Measurements from ENCODE around the gene NEU1. TPM values are rescaled to one million over a fixed set of nuclear protein-coding genes. Genes with fewer than 3 reads are reported as not detected.
"Not testable (repeated sequence)": the region's sequence is repeated elsewhere in the genome, so short reads cannot be mapped to it uniquely, and the experiment has no call there.

Gene NEU1
- total RNA-seq, 1 experiment from 2014 or later, result 15.1 TPM

- DNase-seq (ENCODE audit: low read depth, low spot score), result no peak
- Histone ChIP-seq H3K9me2 (ENCODE audit: insufficient read depth) (no peaks in the 10 kb centered on the region), H3K4me2 (ENCODE audit: low read length) (peak overlapping the region; percentile 95; the same call in 1 of the 2 replicates), H3K79me2 (ENCODE audit: insufficient read depth, low read length) (no peaks in the 10 kb centered on the region), H3K9me3 (ENCODE audit: control insufficient read depth in 1 of 2, insufficient read depth in 1 of 2, low read depth in 1 of 2, low read length in 2 of 2) (no peaks in the 10 kb centered on the region), H3K36me3 (ENCODE audit: control insufficient read depth in 1 of 2, insufficient read depth in 2 of 2, low read length in 2 of 2) (no peaks in the 10 kb centered on the region), H2AFZ (ENCODE audit: low read depth, low read length, poor library complexity, severe bottlenecking) (no peak overlapping the region), H3K9ac (ENCODE audit: low read length) (no peak overlapping the region), H3K4me3 (replicated peaks in 1 of 2; ENCODE audit: low read depth in 1 of 2, low read length in 2 of 2) (no peak overlapping the region), H3K4me1 (ENCODE audit: control insufficient read depth in 1 of 2, insufficient read depth in 2 of 2, low read length in 2 of 2) (peaks cover 0 to 34% of the 10 kb centered on the region in 2 experiments; a peak in 3 of 4 replicates), H3K27ac (ENCODE audit: low read depth, low read length) (no peak overlapping the region), H3K27me3 (ENCODE audit: insufficient read depth, low read length) (no peaks in the 10 kb centered on the region), H4K20me1 (ENCODE audit: insufficient read depth) (no peaks in the 10 kb centered on the region)
- no TSS peak for BruUV-seq (replicated peaks)
- intact Hi-C loops (cut with micrococcal nuclease), result no loop called here
- ATAC-seq, result no peak
- CTCF ChIA-PET, result no interaction called here
- POLR2A ChIA-PET, result no interaction called here
- RAD21 ChIA-PET (ENCODE audit: low non-redundant PET in 1 of 2, low total read pairs in 2 of 2, uncharacterized antibody in 2 of 2, unreplicated experiment in 2 of 2), result no interaction called here
- TF ChIP-seq CBX3 (IDR thresholded peaks at IDR 0.05; ENCODE audit: low read depth), result no peak
- no peak for TF ChIP-seq POLR2A (IDR thresholded peaks at IDR 0.05; ENCODE audit: borderline replicate concordance, extremely low read depth, insufficient read depth, insufficient read length)
- no peak for TF ChIP-seq JUND (IDR thresholded peaks at IDR 0.05)
- TF ChIP-seq EZH2 (IDR thresholded peaks at IDR 0.05), result no peak
- no peak for TF ChIP-seq CTCF (IDR thresholded peaks at IDR 0.05 in 2 of 3, conservative IDR thresholded peaks at IDR 0.05 in 1 of 3; ENCODE audit: borderline replicate concordance in 1 of 3, insufficient read depth in 1 of 3, low read depth in 2 of 3, low read length in 2 of 3)
- TF ChIP-seq MAX (IDR thresholded peaks at IDR 0.05), result no peak
- no peak for TF ChIP-seq YY1 (IDR thresholded peaks at IDR 0.05; ENCODE audit: extremely low read depth, insufficient replicate concordance, low read depth, low read length)
- TF ChIP-seq EGR1 (IDR thresholded peaks at IDR 0.05; ENCODE audit: low read depth), result no peak
- no peak for TF ChIP-seq SP1 (IDR thresholded peaks at IDR 0.05; ENCODE audit: low read depth)
- TF ChIP-seq ZFX (IDR thresholded peaks at IDR 0.05), result no peak
- no peak for TF ChIP-seq ELF1 (IDR thresholded peaks at IDR 0.05; ENCODE audit: borderline replicate concordance, low read depth)
- no peak for TF ChIP-seq CEBPB (IDR thresholded peaks at IDR 0.05; ENCODE audit: low read depth)
- no peak for TF ChIP-seq SRF (IDR thresholded peaks at IDR 0.05; ENCODE audit: low read depth)
Measured at GRCh38 chr6:31864818-31865204, 2.2 kb upstream of the NEU1 start.

GRCh38 chr6:31864123-31864562 lies 1.5 kb upstream of the NEU1 start:
- H2AFZ ChIP-seq (ENCODE audit: low read depth, low read length, poor library complexity, severe bottlenecking); H3K79me2 ChIP-seq (ENCODE audit: insufficient read depth, low read length); DNase-seq (ENCODE audit: low read depth, low spot score); H3K9me2 ChIP-seq (ENCODE audit: insufficient read depth); BruUV-seq (replicated peaks); H3K36me3 ChIP-seq (ENCODE audit: control insufficient read depth in 1 of 2, insufficient read depth in 2 of 2, low read length in 2 of 2); H3K27me3 ChIP-seq (ENCODE audit: insufficient read depth, low read length); H4K20me1 ChIP-seq (ENCODE audit: insufficient read depth); H3K9me3 ChIP-seq (ENCODE audit: control insufficient read depth in 1 of 2, insufficient read depth in 1 of 2, low read depth in 1 of 2, low read length in 2 of 2); ATAC-seq; RAD21 ChIA-PET (ENCODE audit: low non-redundant PET in 1 of 2, low total read pairs in 2 of 2, uncharacterized antibody in 2 of 2, unreplicated experiment in 2 of 2); intact Hi-C loops (cut with micrococcal nuclease): not testable (repeated sequence)
- Histone ChIP-seq H3K4me1 (ENCODE audit: control insufficient read depth in 1 of 2, insufficient read depth in 2 of 2, low read length in 2 of 2) (peaks cover 0 to 34% of the 10 kb centered on the region in 2 experiments; a peak in 3 of 4 replicates), H3K27ac (ENCODE audit: low read depth, low read length) (peak overlapping the region; percentile 41), H3K9ac (ENCODE audit: low read length) (peak overlapping the region; percentile 70), H3K4me3 (replicated peaks in 1 of 2; ENCODE audit: low read depth in 1 of 2, low read length in 2 of 2) (peak overlapping the region; percentile 66 to 77), H3K4me2 (ENCODE audit: low read length) (peak overlapping the region; percentile 95)
- ChIA-PET CTCF (interaction anchor here (0.7 to 1.2 kb wide), 2 partner anchors 88 to 271 kb away, joined by 3 to 4 read pairs; no protein-coding TSS in a partner anchor), POLR2A (interaction anchor here (0.6 to 2.0 kb wide), 4 partner anchors 31 to 57 kb away, joined by 4 to 17 read pairs (median 6); partner anchors contain the start of genes HSPA1B and LSM2)

Data from HCT116 (cell line).